Colonic mucosa (tissue), 4 donors: ENCODE measurements around the gene SESTD1. TPM values are rescaled to one million over a fixed set of nuclear protein-coding genes. Genes with fewer than 3 reads are reported as not detected.

ENCODE experiments used
- DNase-seq: peaks from one replicate; pipeline ENCODE4 v3.0.0-alpha.2; 2020
- H3K27ac ChIP-seq: fragments of 200-600 bp; one replicate; pipeline ENCODE4 v1.8.0; 2021
- H3K27me3 ChIP-seq: fragments of 200-600 bp; one replicate; pipeline ENCODE4 v1.8.0; 2021
- H3K36me3 ChIP-seq: fragments of 200-600 bp; one replicate; pipeline ENCODE4 v1.8.0; 2021
- H3K4me1 ChIP-seq: fragments of 200-600 bp; one replicate; pipeline ENCODE4 v1.8.0; 2021; ENCODE audit warnings: mild to moderate bottlenecking
- H3K4me3 ChIP-seq: fragments of 200-600 bp; one replicate; pipeline ENCODE4 v1.8.0; 2021
- H3K9ac ChIP-seq, 2 donors: one replicate each; pipeline ENCODE4 v1.7.0; 2013; ENCODE audit warnings: control low read depth in 2 of 2, low read depth in 2 of 2, low read length in 2 of 2
- H3K9me3 ChIP-seq: fragments of 200-600 bp; one replicate; pipeline ENCODE4 v1.8.0; 2021
- CTCF ChIP-seq: fragments of 200-600 bp; IDR thresholded peaks from one replicate; pipeline ENCODE4 v1.8.0; 2022; ENCODE audit warnings: antibody characterized with exemption, mild to moderate bottlenecking
- intact Hi-C: fragments of 100-400 bp; cut with DNase I; formaldehyde crosslinking; loops from one replicate; pipeline ENCODE4 v1.14.1; 2022
- total RNA-seq, 2 donors: library from RNA; stranded (reverse); fragmentation: NEBNext Ultra II Directional in 1 of 2; extraction: Animal tissue kit (Norgen Biotek cat#: 25700) in 1 of 2; gene quantifications; one replicate each; pipeline ENCODE4 v1.2.1, GENCODE V29; 2021
- donor health status: healthy.
- donor health status: DM: no; HTN: no; CAD: no.
- donor health status: DM: no; HTN: no; CAD: no.

The SESTD1 gene
- total RNA-seq, 2 donors from 2014 or later = 25.5 to 41.3 TPM

GRCh38 chr2:179180242-179180641, 84.4 kb downstream of the SESTD1 start:
- no peak for TF ChIP-seq CTCF
- no peak overlapping the region for H3K27ac ChIP-seq
- no peaks in the 10 kb centered on the region for H3K27me3 ChIP-seq
- H3K36me3 ChIP-seq = no peaks in the 10 kb centered on the region
- H3K9me3 ChIP-seq = no peaks in the 10 kb centered on the region
- H3K9ac ChIP-seq = no peak overlapping the region
- H3K4me1 ChIP-seq = no peaks in the 10 kb centered on the region
- no peak for DNase-seq
- no peak overlapping the region for H3K4me3 ChIP-seq
- intact Hi-C loops = no loop called here

GRCh38 chr2:179179719-179180118, 84.9 kb downstream of the SESTD1 start:
- no peak overlapping the region for H3K9ac ChIP-seq
- no peaks in the 10 kb centered on the region for H3K4me1 ChIP-seq
- no peak overlapping the region for H3K27ac ChIP-seq
- H3K9me3 ChIP-seq = no peaks in the 10 kb centered on the region
- intact Hi-C loops = no loop called here
- TF ChIP-seq CTCF = no peak
- H3K36me3 ChIP-seq = no peaks in the 10 kb centered on the region
- DNase-seq = no peak
- no peak overlapping the region for H3K4me3 ChIP-seq
- H3K27me3 ChIP-seq = no peaks in the 10 kb centered on the region

- Histone ChIP-seq H3K27me3 (no peaks in the 10 kb centered on the region), H3K4me1 (no peaks in the 10 kb centered on the region), H3K36me3 (no peaks in the 10 kb centered on the region), H3K9me3 (no peaks in the 10 kb centered on the region), H3K27ac (no peak overlapping the region), H3K9ac (no peak overlapping the region), H3K4me3 (no peak overlapping the region)
- DNase-seq = no peak
- intact Hi-C loops = no loop called here
- TF ChIP-seq CTCF = no peak
Observed at GRCh38 chr2:179177694-179178093, 86.9 kb downstream of the SESTD1 start.

- Histone ChIP-seq H3K4me3 (no peak overlapping the region), H3K27ac (no peak overlapping the region), H3K9me3 (no peaks in the 10 kb centered on the region), H3K4me1 (no peaks in the 10 kb centered on the region), H3K27me3 (no peaks in the 10 kb centered on the region), H3K9ac (no peak overlapping the region), H3K36me3 (no peaks in the 10 kb centered on the region)
- intact Hi-C loops = no loop called here
- no peak for DNase-seq
- no peak for TF ChIP-seq CTCF
Observed at GRCh38 chr2:179174240-179174639, 90.4 kb downstream of the SESTD1 start.

DNA sequence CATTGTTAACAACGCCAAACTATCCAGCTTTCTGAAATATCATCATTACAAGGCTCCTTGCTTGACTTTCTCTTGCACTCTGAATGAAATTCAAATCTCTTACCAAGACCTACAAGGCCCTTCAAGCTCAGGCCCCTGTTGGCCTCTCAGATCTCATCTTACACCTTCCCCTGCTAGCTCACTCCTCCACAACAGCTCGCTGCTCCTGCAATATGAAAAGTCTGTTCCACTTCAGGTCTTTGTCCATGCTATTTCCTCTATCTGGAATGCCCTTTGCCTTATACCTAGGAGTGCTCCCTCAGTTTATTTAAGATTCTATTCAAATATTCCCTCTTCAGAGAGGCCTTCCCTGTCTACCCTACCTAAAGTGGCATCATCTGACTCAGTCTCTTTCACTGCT, 91.7 kb downstream of the SESTD1 start:
- H3K4me3 ChIP-seq = no peak overlapping the region
- DNase-seq = no peak
- H3K27ac ChIP-seq = no peak overlapping the region
- TF ChIP-seq CTCF = no peak
- intact Hi-C loops = no loop called here
- H3K9me3 ChIP-seq = no peaks in the 10 kb centered on the region
- no peaks in the 10 kb centered on the region for H3K4me1 ChIP-seq
- no peak overlapping the region for H3K9ac ChIP-seq
- no peaks in the 10 kb centered on the region for H3K36me3 ChIP-seq
- no peaks in the 10 kb centered on the region for H3K27me3 ChIP-seq

DNA sequence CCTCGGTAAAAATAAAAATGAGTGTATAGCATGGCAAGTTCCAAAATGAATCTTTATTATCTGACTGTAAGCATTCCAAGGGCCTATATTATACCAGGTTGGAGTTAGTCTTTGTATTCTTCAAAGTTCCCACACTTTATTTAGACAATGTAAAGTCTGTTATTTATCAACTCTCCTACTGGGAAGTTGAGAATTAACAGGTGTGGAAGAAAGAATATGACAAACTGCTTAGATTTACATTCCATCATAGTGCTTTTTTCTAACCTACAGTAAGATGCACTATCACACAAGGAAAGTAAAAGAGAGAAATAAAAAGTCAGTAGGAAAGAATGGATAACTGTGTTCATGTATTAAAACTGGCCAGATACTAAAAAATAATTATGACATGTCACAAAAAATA, 93.3 kb downstream of the SESTD1 start:
- H3K36me3 ChIP-seq = no peaks in the 10 kb centered on the region
- no peak for TF ChIP-seq CTCF
- DNase-seq = no peak
- no peaks in the 10 kb centered on the region for H3K27me3 ChIP-seq
- no peak overlapping the region for H3K27ac ChIP-seq
- H3K4me1 ChIP-seq = no peaks in the 10 kb centered on the region
- no peaks in the 10 kb centered on the region for H3K9me3 ChIP-seq
- no peak overlapping the region for H3K9ac ChIP-seq
- H3K4me3 ChIP-seq = no peak overlapping the region
- intact Hi-C loops = no loop called here
